NOMO-1 (cell line): Measurements from ENCODE around the gene LTBP1.
A peak's percentile ranks its signal among the peaks of the same experiment; 100 is the strongest.

ENCODE experiments used
- DNase-seq, 2 experiments: peaks; one replicate each; lab custom pipeline; 2025; ENCODE audit not compliant: unreplicated experiment in 2 of 2; lab: John Stamatoyannopoulos, UW

Gene LTBP1

DNA sequence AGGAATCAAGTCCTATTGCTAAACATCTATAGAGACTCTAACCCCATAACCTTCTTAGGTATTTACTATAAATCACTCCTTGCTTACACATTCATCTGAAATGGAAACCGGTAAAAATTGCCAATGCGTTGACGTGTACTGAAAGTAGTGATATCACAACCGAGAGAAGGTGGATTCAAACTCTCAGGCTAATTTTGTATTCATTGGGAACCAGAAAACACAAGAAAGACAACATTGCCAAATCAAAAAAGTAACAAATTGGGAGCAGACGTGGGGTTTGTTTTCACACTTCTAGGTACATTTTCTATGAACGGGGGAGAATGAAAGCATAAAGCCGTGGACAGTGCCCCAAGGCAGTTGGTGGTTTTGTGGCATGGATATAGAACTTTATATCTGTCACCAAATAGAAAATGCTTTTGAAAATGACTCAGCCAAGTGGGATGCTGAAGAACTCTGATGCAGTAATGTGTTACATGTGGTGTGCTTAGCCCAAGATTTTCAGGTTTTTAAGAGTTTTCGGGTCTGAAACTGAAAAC is 374.6 kb downstream of the LTBP1 start:
- no peak for DNase-seq

DNA sequence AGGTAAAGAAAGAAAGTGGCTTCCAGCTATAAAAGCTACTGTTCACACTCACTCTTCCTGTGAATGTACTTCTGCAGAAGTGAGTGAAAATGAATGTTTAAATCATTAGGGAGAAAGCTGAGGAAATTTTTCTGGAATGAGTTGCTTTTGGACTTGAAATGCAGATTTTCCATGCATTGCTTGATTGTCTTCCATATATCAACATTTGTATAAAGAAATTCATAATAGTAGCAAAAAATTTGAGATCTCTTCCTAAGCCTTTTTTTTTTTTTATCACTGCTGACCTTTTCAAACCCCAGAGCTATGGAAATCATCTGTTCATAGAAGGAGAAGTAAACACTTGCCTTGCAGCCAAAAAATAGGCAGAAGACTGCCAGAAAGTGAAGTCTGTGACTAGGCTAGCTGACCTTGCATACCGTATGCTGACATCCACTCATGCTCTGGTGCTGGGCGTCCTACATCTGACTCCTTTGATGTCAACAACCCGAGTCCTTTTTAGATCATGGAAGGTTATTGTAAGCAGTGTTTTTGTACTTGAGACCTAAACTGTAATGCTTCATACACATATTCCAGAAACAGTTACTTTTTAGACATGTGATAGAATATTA is 375.2 kb downstream of the LTBP1 start:
- DNase-seq = no peak

DNA sequence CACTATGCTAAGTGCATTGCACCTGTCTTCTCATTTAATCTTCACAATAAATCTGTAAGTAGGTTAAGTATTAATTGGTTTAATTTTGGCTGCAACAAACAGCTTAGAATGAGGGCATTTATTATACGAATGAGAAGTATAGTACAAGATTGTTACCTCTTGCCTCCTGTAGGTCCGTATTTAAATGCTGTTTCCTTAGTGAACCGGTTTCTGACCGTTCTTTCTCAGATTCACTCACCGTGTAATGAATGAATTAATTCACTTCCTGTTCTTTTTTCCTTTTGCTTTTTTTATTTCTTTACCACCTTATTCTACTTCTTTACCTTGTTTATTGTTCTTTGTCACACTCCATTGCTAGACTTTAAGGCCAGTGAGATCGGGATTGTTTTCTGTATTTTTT is 375.9 kb downstream of the LTBP1 start:
- DNase-seq = no peak

DNA sequence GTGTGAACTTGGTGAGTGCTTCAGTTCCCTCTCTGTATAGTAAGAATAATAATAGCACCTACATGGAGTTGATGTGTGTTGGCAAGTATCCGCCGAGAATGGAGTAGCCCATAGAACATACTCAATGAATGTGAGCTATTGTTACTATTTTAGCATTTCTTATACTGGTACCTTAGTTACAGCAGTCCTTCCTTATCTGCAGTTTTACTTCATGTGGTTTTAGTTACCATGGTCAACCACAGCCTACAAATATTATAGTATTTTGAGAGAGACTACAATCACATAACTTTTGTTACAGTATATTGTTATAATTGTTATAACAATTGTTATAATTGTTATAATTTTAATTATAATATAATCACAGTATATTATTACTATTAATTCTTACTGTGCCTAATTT is 377.2 kb downstream of the LTBP1 start:
- no peak for DNase-seq

DNA sequence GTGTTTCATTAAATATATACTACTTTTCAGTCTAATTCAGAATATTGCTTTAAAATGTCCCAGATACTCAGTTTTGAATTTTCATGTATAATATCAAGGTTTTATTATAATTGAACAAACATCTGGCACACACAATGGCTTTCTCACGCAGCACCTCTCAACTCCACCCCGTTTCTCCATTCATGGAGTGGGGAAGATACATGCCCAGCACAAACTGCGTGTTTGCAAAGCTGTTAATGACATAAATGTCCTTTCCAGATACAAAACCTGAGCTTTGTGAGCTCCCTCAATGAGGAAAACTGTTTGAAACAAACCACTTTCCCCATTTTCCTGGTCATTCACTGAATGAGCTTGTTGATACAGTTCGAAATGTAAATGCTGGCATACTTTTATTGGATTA is 379.3 kb downstream of the LTBP1 start:
- no peak for DNase-seq

DNA sequence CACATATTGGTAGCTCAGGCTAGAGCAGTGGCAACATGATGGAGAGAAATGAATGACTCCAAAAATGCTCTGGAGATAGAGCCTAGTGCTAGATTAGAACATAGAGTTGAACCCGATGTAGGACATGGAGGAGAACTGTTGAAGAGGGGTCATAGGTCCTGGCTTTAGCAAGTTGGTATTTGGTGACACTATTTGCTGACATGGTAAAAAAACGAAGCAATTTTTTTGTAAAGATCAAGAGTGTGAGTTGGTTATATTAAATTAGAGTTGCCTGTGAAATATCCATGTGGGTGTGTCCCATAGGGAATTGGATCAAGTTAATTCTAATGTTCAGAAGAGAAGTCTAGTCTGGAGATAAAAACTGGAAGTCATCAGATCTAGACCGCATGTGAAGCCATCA is 386.7 kb downstream of the LTBP1 start:
- DNase-seq = no peak

DNA sequence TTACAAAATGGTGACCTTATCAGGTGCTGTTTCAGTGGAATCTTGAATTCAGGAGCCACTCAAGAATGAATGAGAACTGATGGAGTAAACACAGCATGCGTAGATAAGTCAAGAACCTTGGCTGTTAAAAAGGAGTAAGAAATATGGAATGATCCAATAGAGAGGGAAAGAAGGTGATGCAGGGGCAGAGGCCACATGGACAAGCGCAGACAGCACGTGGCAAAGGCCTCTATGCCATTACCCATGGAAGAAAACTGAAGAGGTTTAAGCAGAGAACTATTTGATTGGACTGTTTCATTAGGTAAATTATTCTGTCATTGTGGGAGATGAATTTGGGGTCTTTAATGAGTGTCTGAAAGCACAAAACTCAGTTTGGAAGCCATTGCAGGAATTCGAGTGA is 387.3 kb downstream of the LTBP1 start:
- no peak for DNase-seq

DNA sequence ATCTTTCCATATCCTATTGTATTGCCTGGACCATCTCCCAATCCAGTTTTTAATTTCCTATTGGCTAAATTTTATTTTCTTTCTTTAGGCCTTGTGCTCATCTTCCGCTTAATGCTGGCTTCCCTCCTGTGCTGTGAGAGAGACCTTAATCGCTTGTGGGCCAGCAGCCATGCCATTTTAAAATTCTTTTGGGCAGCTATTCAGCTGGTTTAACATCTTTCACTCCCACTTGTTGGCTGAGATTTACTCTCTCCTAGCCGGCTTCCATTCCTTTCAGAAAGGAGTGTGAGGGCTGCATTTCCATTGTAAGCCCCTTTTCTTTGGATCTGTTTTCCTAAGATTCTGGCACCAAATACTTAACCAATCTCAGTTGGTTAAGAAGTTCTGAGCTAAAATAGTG is 388.8 kb downstream of the LTBP1 start:
- DNase-seq = no peak

DNA sequence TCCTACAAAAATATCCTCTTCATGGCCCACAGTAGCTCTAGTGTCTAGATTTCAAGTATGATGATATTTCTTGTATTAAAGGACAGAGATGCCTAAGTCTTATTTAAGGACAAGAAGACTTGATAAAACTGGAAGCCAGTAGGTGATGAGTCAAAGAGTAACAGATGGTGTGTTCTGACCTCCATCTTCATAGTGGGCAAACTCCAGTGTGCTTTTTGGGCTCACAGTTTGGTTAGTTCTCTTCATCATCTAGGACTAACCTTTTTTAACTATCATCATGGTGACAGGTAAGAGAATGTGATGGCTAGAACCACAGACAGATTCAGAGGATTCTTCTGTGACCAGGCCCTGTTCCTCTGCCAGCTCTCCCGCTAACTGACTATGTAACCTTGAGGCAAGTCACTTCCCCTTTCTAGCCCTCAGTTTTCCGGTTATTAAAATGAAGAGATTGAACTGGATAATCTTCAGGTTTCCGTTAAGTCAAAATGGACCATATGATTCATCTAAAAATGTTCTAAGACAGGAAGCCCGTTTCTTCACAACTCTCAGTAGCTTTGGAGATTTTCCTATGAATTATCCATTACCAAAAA is 389.4 kb downstream of the LTBP1 start:
- peak; percentile 34 to 72 for DNase-seq

DNA sequence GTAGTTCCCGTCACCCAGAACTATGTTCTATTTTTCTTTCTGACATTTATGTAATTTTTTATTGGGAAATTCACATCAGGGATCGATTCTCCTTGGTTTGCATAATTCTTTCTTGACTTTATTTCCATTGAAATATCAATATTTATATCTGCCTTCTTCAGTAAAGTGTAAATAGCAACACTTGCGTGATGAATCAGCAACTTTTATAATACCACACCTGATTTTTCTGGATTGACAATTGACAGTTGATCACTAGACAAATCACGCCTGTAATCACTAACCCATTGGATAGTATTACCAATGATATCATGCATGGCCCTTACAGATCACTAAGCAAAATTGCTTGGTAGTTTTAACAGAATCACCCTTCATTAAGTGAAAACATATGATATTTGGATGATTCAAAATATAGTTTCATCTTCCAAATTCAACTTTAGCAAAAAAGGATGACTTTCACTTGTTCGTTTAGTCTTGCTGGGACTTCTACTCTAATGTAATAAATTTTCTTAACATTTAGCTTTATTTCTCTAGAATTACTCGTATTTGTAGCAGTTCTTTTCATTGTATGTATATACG is 390.7 kb downstream of the LTBP1 start:
- no peak for DNase-seq

DNA sequence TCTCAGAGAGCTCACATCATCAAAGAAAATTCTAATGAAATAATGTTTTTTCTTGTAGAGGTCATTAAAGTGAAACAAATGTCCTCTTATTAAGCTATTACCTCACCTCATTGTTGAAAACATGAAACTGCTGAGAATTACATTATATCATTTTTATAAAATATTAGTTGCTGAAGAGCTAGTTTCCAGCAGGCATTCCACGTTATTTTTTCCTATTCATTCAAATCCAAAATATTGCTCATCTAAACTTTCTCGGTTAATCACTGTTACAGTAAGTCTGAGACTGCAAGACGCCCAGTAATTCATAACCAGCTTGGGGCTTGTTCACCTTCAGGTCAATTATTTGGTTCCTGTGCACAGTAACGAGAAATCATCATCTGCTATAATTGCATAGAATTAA is 391.2 kb downstream of the LTBP1 start:
- no peak for DNase-seq

DNA sequence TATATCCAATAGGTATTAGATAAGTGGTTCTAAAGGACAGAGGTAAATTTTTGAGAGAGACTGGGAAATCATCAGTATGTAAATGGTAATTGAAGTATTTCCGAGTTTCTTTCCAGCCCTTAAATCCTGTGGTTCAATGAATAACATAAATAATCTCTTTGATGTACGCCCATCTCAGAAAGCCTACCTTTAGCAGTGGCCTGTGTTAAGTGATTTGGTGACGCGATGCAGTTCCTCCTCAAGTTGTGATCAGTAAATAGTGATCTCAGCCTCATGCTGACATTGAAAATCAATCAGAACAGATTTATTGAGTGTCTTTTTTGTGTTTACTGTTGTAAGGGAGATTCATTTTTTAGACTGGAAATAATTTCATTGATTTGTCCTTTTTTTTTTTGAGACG is 392.5 kb downstream of the LTBP1 start:
- no peak for DNase-seq

DNA sequence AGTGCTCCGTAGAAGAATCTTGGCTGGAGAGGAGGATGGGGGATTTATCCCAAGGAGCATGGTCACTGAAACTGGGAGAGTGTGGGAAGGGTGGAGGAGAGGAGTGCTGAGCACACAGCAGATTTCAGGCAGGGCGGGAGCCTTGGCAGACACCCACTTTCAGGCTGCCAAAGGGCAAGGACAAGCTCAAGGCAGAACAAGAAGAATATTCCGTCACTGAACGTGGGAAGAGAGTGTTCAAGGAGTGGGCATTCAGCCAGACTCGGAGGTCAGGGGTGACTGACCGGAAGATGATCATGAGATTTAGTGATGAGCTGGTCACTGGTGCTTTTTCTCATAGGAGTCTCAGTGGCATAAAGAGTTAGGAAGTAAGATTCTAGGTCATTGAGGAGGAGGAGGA is 393.5 kb downstream of the LTBP1 start:
- DNase-seq = no peak

DNA sequence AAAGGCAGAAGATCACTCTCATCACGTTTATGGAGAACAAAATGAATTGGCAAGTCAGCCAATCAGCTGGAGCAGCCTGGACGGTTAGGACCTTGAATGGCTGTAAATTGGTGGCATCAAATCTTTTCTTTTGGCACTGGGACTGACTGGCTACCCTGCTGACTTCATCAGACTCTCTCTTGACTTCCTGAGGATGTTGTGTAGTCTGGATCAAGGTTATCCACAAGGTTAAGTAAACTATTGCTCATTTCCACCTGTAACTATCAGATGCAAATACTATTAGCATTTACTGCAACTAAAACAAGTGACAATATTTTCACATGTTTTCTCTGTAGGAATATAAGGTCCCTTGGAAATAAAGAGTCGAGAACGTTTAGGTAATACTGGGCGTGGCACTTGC is 395.4 kb downstream of the LTBP1 start:
- no peak for DNase-seq

DNA sequence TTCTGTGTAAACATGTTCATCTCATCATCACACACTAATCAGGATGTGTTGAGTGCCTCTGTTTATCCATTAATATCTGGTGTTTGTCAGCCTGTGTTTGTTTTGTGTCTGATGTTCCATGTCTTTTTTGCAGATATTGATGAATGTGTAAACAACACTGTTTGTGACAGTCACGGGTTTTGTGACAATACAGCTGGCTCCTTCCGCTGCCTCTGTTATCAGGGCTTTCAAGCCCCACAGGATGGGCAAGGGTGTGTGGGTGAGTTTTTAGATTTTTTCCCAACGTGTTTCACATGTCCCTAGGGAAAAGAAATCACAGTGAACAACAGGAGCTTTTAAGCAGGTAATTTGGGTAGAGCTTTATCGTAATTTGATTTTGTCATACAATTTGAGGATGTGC is 396.0 kb downstream of the LTBP1 start:
- no peak for DNase-seq

DNA sequence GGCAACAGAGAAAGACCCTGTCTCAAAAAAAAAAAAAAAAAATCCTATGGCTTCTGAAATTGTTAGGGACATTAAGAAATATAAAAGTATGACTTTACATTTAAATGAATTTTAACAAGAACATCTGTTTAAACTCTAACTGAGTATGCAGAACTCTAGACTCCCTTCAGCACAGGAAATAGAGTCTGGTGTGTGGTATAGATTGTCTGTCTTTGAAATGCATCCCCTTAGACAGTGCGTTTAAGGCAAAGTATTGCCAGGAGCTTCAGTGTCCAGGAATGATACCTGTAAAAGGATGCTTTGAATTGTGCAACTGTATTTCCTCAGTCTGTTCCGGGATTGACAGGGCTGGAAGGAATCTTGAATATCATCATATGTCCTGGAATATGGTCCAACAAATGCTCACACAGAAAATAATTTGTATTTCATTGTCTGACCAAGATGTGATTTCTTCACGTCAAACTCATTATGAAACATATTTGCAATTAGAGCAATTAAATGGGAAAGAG is 396.7 kb downstream of the LTBP1 start:
- no peak for DNase-seq

DNA sequence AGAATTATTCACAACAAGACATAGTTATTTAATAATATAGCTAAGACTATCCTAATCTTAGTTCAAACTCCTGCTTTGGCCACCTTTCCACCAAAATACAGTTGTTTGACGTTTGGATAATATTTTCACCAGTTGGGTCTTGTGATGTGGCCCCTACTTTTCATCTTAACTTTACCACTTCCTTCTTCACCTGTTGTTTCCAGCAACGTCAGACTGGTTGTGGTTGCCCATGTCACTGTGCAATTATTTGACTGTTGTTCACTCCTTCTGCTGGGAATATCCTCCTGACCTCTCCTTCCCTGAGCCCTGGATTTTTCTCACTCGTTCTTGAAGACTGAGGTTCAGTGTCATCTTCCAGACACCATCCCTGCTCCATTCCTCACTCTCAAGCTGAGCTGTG is 397.5 kb downstream of the LTBP1 start:
- DNase-seq = no peak

DNA sequence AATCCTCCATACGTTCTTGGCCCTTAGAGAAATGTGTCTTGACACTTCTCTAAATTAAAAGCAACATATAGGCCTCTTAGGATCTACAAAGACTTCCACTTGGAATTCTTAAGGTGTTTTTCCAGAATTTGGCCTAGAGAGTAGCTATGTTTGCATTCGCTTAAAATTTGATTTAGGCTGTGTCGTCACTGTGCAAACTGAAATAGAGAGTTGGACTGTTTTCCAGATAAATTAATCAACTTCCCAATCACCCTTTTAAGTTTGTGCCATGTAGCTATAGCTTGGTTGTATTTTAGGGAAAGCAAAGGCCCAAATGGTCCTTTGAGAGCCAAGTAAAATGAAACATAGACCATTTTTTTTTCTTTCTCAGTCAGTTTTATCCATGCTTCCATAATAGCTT is 401.1 kb downstream of the LTBP1 start:
- no peak for DNase-seq

DNA sequence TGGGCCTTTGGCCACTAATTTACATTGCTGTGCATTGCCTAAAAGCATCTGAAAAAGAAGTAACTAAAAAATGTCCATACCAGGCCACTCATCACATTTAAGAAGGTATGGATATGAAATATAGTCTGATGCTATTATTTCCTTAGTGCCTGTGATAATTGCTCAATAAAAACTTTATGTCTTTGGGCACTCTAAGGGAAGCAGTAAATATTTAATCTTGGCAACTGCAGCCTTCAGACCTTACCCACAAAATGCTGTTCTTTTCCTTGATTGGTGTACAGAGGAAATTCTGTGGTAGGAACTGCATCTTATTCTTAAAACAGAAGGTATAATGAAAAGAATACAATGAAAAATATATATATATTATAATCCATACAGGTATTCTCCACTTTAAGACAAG is 403.9 kb downstream of the LTBP1 start:
- DNase-seq = no peak

DNA sequence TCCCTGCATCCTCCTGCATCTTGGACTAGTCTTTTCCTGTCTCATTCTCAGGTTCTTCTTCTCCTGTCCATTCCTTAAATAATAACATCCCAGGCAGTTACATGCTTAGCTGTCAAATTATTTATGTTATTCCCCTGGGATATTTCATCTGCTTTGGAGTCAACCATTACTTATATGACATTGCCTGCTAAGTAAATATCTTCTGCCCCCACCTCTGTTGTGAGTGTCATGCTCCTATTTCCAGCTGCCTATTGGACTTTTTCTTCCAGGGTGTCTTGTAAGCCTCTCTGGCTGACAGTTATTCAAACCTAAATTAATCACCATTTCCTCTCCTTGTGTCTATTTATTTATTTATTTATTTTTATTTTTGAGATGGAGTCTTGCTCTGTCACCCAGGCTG is 405.0 kb downstream of the LTBP1 start:
- DNase-seq = no peak

DNA sequence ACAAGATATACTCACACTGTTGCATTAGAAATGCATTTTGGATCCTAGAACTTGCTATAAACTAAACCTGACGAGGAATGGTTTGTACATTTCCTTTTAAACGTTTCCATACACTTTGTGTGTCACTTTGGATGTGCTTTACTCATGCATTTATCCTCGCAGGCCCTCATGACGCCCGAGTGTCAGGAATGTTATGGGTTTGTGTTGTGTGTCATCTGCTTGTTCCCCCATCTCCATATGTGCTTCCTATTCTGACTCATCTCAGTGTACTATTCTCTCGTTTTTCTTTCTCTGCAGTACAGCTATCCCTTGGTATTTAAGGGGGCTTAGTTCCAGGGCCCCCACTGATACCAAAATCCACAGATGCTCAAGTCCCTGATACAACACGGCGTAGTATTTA is 408.2 kb downstream of the LTBP1 start:
- no peak for DNase-seq

DNA sequence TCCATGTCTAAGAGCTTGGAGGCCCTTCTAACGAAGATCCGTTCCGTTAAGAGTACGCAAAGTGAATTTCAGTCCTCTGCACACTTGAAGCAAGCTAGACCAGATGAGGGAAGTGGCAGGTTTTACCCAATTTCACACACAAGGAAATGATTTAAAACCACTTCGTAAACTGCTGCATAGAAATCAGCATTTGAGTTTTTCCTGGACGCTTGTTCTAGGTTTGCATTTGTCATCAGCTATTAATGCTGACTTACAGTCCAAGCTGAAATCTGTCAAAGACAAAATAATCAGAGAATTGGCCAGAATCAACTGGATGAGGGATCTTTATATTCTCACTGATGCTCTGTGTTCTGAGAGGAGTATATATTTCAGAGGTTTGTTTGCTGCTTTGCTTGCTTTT is 412.1 kb downstream of the LTBP1 start:
- DNase-seq = no peak
